ENCODE data around the gene NFKBIE. TPM values are rescaled to one million over a fixed set of nuclear protein-coding genes. Genes with fewer than 3 reads are reported as not detected.

NFKBIE gene
- total and polyA plus RNA-seq, 2 of the 13 experiments (the other 11 are each of a cell fraction or from before 2014, with no cell fraction given): 6.7 to 14.5 TPM

GRCh38 chr6:44257753-44258324, 7.5 kb downstream of the NFKBIE start (continued):
- TF ChIP-seq ZNF414 (CRISPR knock-in tag; IDR thresholded peaks at IDR 0.05) (0 out of 2 replicates have a peak, but pooled peaks have one; percentile 3), ZNF280B (CRISPR knock-in tag; IDR thresholded peaks at IDR 0.05; ENCODE audit: borderline replicate concordance) (no peak), REXO4 (CRISPR knock-in tag; IDR thresholded peaks at IDR 0.05; ENCODE audit: borderline replicate concordance) (no peak), ZKSCAN1 (IDR thresholded peaks at IDR 0.05; ENCODE audit: low read length) (no peak; the same call in 1 of the 2 replicates), XRCC5 (optimal IDR thresholded peaks at IDR 0.05; ENCODE audit: low read length) (no peak), ZNF776 (CRISPR knock-in tag; IDR thresholded peaks at IDR 0.05) (no peak), NCOR1 (IDR thresholded peaks at IDR 0.05; ENCODE audit: borderline replicate concordance, low read length) (no peak), PHF8 (CRISPR knock-in tag; IDR thresholded peaks at IDR 0.05) (no peak), STAG1 (CRISPR knock-in tag; IDR thresholded peaks at IDR 0.05) (peak; percentile 0; the same call in 1 of the 2 replicates), KDM5A (IDR thresholded peaks at IDR 0.05; ENCODE audit: borderline replicate concordance, low read length) (no peak), ZBTB20 (CRISPR knock-in tag; IDR thresholded peaks at IDR 0.05; ENCODE audit: borderline replicate concordance, low read depth) (no peak), ZNF124 (CRISPR knock-in tag; IDR thresholded peaks at IDR 0.05) (0 out of 2 replicates have a peak, but pooled peaks have one; percentile 6), POLR2AphosphoS5 (IDR thresholded peaks at IDR 0.05; ENCODE audit: low read depth, low read length) (peak; percentile 34; the same call in 1 of the 2 replicates), NFYB (CRISPR knock-in tag; IDR thresholded peaks at IDR 0.05) (no peak), ZNF674 (CRISPR knock-in tag; IDR thresholded peaks at IDR 0.05; ENCODE audit: low read depth) (no peak; the same call in 1 of the 2 replicates), KLF15 (CRISPR knock-in tag; IDR thresholded peaks at IDR 0.05; ENCODE audit: borderline replicate concordance) (no peak), HMG20A (CRISPR knock-in tag; IDR thresholded peaks at IDR 0.05; ENCODE audit: borderline replicate concordance) (no peak), GATAD2A (CRISPR knock-in tag; IDR thresholded peaks at IDR 0.05) (no peak; the same call in 1 of the 2 replicates), ESRRA (CRISPR knock-in tag; IDR thresholded peaks at IDR 0.05; ENCODE audit: low read depth) (no peak), ZBTB21 (CRISPR knock-in tag; IDR thresholded peaks at IDR 0.05) (no peak), ASH2L (IDR thresholded peaks at IDR 0.05; ENCODE audit: insufficient read length, low read depth, low read length) (no peak), ZNF331 (CRISPR knock-in tag; IDR thresholded peaks at IDR 0.05) (no peak), ZNF563 (CRISPR knock-in tag; IDR thresholded peaks at IDR 0.05) (no peak), ZNF782 (CRISPR knock-in tag; IDR thresholded peaks at IDR 0.05; ENCODE audit: borderline replicate concordance) (0 out of 2 replicates have a peak, but pooled peaks have one; percentile 4)

All from HepG2 (cell line).